Spleen (tissue), 7 donors: ENCODE results near the gene STARD3NL.
A peak's percentile ranks its signal among the peaks of the same experiment; 100 is the strongest.

ENCODE experiments used
- CTCF ChIP-seq, 11 experiments: fragments of 200-600 bp in 7 of 11; fragments of 450-650 bp in 4 of 11; sonication (generic) in 4 of 11; IDR thresholded peaks in 8 of 11; conservative IDR thresholded peaks in 3 of 11; 1 replicate in 7 of 11; 2 replicates in 4 of 11; pipeline versions ENCODE4 v1.4.0 to v1.8.0; 2016 to 2021; ENCODE audit warnings: antibody characterized with exemption in 11 of 11, inconsistent platforms in 4 of 11, mild to moderate bottlenecking in 1 of 11
- POLR2AphosphoS5 ChIP-seq, 3 donors: sonication (generic); formaldehyde crosslinking; IDR thresholded peaks; one replicate each; pipeline ENCODE4 v1.5.1; 2017; ENCODE audit warnings: antibody characterized with exemption in 3 of 3
- donor health status: DM: no; HTN: no; CAD: no; lungs with moderate emphysema.
- donor health status: DM: no; HTN: no; CAD: no.
- donor health status: DM: no; HTN: no; CAD: no.

DNA sequence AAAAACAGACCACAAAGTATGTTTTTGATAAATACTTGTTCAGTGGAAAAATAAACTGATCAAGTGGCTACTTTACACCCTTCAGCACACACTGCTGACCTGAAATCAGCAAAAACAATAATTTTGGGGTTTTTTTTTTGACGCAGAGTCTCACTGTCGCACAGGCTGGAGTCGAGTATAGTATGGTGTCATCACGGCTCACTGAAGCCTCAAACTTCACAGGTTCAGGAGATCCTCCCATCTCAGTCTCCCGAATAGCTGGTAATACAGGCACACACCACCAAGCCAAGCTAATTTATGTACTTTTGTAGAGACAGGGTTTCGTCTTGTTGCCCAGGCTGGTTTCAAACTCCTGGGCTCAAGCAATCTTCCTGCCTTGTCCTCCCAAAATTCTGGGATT lies 64.8 kb downstream of the STARD3NL start:
- TF ChIP-seq POLR2AphosphoS5 (IDR thresholded peaks at IDR 0.05) (peak in 1 of 3 donors; percentile 21), CTCF (IDR thresholded peaks at IDR 0.05 in 8 of 11, conservative IDR thresholded peaks at IDR 0.05 in 3 of 11) (no peak)
